NCI-H2196 treated with DMSO at 0.1 percent for 48 hours (cell line): ENCODE data around the gene GADD45GIP1.

Source experiments
- DNase-seq: peaks from one replicate; lab custom pipeline; 2025; ENCODE audit not compliant: unreplicated experiment; lab: John Stamatoyannopoulos, UW

GADD45GIP1 gene

DNA sequence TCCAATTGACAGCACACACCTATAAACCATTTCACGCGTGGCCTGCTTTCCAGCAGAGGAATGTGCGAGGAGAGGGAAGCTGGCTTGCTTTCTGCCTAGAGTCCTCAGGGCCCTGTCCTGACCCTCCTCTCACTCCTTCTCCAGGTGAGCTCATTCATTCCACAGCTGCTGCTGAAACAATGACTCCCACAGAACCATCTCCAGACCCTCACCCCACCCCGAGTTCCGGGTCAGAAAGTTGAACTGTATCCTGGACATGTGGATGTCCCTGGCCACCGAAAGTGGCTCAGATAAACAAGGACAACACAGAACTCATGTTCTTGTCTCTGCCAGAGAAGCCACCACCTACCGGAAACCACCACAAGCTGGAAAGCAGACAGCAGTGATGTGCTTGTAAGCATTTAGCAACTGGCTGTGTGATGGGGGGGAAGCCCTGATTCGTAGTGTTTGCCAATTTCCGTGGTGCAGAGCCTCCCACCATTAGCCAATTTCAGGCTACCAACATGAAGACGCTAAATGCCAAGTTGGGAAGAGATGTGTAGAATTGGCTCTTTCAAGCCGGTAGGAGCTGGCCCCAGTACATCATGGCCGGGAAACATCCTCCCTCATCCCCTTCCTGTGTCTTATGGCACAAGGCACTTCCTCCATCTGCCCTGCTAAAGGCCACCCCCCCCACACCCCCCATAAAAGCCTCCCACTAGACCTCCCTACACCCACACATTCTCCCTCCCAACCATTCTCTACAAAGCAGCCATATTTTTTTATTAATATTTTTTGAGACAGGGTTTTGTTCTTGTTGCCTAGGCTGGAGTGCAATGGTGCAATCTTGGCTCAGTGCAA lies 43.0 kb downstream of the GADD45GIP1 start:
- DNase-seq: peak; percentile 13

DNA sequence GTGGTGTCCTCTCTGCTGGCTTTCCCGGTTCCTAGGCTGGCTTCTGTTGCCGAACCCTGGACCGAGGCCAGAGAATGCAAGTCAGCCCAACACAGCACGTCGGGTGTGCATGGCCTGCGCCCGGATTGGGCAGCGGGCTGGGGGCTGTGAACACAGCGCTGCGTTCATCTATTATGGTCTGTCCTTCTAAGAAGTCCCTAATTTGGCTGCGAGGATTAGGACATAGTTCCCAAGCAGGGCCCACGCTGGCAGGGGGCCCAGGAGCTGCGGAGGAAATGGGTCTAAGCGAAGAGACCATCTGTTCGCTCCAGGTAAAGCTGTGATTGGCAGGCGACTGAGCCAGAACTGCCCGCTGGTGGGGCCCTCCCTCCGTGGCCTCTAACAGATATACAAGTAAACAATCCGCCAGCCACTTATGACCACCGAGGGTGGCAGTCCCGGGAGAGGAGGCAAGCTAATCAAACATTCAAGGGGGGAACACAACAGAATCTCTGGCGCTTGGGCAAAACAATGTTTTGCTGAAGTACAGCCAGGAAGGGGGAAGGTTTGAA lies 43.9 kb downstream of the GADD45GIP1 start:
- DNase-seq: peak; percentile 98

DNA sequence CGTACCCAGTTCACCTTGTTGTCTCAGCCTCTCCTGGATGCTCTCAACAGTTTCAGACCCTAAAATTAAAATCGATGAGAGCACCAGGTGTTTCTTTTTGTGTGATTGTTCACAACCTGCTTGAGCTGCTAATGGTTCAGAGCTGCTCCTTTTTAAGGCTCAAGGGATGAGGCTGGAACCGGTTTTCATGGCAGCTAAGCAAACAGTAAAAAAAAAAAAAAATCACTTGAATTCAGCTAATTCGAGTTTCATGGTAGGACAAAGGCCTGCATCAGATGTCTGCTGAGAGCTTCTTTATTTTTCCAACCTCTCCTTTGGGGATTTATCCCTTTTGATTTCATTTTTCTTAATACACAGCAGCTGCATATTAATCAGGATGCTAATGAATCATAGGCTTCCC lies 44.5 kb downstream of the GADD45GIP1 start:
- peak; percentile 67 for DNase-seq

DNA sequence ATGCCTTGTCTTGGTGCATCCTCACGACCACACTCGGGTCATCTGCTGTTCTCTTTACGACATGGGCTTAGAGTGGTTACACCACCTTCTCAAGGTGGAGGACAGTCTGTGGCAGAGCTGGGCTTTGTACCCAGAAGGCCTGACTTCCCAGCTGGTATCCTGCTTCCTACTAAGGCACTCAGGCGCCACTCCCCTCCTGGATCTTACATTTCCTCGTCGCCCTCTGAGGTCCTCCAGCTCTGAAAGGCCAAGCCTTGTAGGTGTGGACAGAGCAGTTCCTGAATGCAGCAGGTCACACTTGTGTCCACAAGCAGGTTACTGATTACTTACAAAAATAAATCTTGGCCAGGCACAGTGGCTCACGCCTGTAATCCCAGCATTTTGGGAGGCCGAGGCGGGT lies 49.9 kb downstream of the GADD45GIP1 start:
- DNase-seq: no peak
